Activated CD4-positive, alpha-beta T cell treated with anti-CD3 and anti-CD28 coated beads for 1 hour (primary cell): ENCODE measurements around the gene NFYA.

ENCODE experiments used
- DNase-seq: peaks from one replicate; pipeline ENCODE4 v3.0.0-alpha.2; 2020

NFYA gene

GRCh38 chr6:41122373-41122772, 49.6 kb downstream of the NFYA start:
- no peak for DNase-seq

GRCh38 chr6:41122918-41123317, 50.1 kb downstream of the NFYA start:
- DNase-seq, result no peak

- no peak for DNase-seq
Observed at GRCh38 chr6:41125282-41125681, 52.5 kb downstream of the NFYA start.

DNA sequence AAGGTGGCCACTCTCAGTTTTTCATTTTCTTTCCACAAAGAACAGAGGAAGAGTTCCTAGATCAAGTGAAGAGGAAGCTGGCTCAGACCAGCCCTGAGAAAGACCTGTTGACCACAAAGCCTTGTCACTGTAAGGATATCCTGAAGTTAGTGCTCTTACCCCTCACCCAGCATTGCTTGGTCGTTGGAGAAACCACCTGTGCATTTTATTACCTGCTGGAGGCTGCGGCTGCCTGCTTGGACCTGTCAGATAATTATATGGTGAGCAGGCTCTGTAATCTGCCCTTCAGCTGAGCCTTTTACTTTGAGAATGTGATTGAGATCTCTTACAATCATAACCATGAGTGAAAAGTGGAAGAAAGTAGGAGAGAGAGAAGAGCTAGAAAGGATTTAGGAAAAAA, 59.5 kb downstream of the NFYA start:
- DNase-seq, result no peak

DNA sequence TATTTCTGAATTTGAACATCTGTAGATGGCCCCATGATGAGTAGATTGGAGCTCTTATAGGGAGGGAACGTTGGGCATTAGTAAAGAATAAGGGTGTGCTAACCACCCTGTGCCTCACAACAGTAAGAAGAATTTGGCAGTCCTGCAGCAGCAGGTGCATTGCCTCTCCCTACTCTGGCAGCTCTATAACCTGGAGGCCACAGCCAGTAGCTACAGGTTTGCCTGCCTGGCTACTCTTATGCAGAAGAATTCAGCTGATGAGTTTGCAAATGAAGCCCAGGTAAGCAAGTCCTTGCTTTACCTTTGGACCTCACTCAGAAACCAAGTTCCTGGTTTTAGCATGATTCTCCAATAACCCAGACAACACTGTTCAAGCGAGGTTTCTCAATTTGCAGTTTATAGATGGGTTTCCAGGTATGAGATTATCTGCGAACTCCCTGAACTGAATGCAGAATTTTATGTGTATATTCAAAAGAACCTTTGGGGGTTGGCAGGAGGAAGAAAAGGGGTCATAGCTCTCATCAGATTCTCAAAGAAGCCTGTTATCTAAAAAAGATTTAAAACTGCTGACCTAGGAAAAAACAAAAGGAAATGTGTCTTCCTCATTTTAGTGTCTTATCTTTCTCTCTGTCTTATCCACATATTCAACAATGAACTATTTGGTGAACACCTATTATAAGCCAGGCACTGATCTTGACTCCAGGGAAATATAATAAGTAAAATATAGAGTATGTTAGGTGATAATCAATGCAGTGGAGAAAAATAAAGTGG, 62.5 kb downstream of the NFYA start:
- no peak for DNase-seq

- DNase-seq, result no peak
Observed at GRCh38 chr6:41136911-41137310, 64.1 kb downstream of the NFYA start.

- DNase-seq, result no peak
Observed at GRCh38 chr6:41147917-41148316, 75.1 kb downstream of the NFYA start.
